ENCODE measurements around the gene OR56A4. TPM values are rescaled to one million over a fixed set of nuclear protein-coding genes. Genes with fewer than 3 reads are reported as not detected.

The OR56A4 gene, protein sequence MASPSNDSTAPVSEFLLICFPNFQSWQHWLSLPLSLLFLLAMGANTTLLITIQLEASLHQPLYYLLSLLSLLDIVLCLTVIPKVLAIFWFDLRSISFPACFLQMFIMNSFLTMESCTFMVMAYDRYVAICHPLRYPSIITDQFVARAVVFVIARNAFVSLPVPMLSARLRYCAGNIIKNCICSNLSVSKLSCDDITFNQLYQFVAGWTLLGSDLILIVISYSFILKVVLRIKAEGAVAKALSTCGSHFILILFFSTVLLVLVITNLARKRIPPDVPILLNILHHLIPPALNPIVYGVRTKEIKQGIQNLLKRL
- not detected for total RNA-seq

DNA sequence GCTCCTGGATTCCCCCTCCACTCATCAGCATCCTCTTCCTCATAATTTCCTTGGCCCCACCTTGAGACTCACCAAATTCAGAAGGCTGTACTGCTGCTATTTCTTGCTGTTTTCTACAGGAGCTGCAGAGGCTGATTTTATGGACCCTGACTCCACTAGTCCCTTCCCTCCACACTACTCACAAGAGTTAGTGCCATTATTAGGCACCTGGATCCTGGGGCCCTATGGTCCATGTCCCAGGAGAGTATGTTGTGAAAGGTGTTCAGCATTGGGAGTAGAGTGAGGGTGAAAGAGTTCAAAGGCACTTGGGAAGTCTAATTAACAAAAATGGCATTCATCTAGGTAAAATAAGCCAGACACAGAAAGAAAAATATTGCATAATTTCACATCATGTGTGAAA lies at the start of gene OR56A4:
OR56A4 (minus strand) TSS at position 101 of the 400 bp plus-strand sequence. CDS start 3,954 bp downstream, outside the sequence.

DNA sequence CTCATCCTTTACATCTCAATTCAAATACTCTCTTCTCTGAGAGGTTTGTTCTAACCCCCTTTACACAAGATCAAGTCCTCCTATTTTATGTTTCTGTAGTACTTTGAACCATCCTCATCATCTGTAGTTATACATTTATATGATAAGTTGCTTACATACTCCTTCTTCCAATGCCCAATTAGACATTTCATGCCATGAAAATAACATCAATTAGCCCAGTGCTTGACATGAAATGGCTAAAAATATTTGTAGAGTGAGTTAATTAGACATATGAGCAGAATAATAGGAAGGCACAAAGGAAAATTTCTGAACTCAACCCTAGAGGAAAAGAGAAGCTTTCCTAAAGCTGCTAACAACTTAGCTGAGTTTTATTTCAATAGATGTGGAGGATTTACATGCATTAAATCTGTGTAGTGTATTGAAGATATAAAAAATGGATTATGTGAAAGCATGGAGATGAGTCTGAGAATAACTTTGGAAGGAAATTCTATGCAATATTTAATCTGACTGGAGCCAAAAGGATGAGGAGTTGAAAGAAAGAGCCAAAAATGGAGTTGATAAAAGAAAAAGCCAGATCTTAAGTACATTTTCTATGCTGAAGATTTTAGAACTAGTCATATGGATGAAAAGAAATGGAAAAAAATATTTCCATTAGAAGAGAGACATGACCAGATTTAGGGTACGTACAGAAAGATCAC lies 24.1 kb upstream of the OR56A4 start, which contains the start of gene OR56A1:
OR56A1 (minus strand) TSS at position 51 of the 698 bp plus-strand sequence. CDS start 3,066 bp downstream, outside the sequence.

DNA sequence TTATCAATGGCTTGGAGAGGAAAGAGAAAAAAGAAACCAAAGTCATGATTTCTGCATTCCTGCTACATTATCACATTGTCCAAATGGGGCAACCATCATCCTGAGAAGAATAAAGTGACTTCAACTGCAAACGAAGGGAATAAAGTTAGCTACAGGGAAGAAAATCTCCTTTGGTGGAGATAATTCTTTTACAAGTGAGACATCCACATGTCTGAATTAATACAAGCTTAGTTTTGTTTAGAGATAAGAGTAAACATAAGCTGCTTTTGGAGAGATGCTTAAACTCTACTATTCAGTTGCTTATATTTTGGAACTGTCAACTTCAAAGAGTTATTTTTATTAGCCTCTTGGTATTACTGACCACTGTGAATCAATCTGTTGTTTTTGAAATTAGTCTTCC lies 19.9 kb downstream of the OR56A4 start, which contains the start of gene OR52L1:
OR52L1 (minus strand) TSS at position 101 of the 400 bp plus-strand sequence; CDS start at position 46, 55 bp downstream.

DNA sequence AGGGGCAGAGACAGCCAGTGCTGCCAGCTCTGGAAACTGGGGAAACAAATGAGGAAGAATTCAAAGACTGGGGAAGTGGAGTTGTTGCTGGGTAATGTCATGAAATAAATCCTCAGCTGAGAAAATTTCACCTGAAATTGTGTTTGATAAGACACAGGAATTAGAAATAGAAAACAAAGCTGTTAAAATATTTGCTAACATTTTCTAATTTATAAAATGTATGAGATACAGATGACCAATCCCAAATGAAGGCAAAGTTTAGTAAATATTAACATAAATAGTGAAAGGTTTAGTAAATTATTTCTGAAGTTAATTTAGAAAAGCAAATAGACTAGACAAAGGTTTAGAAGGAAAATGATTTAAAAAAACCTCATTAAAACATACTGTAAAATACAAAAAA lies 38.4 kb downstream of the OR56A4 start, which contains the start of gene OR56A5:
OR56A5 (minus strand) TSS at position 101 of the 400 bp plus-strand sequence; CDS start at position 101, 0 bp downstream.

Other genes starting within 250 kb of the OR56A4 start
- gene OR52N5, start 223.6 kb downstream of the OR56A4 start, total RNA-seq: not detected
- gene OR52N1, start 215.7 kb downstream of the OR56A4 start, total RNA-seq: not detected
- gene OR52N2, start 198.0 kb downstream of the OR56A4 start, total RNA-seq: not detected
- gene OR52E6, start 165.0 kb downstream of the OR56A4 start, total RNA-seq: not detected
- not detected for gene OR52E8, start 149.3 kb downstream of the OR56A4 start, total RNA-seq
- gene OR52E4, start 126.3 kb downstream of the OR56A4 start, total RNA-seq: not detected
- gene OR52E5, start 113.7 kb downstream of the OR56A4 start, total RNA-seq: not detected
- gene OR56A3, start 64.7 kb downstream of the OR56A4 start, total RNA-seq: not detected
- gene OR56A5, start 38.5 kb downstream of the OR56A4 start, total RNA-seq: not detected
- not detected for gene OR52L1, start 20.0 kb downstream of the OR56A4 start, total RNA-seq
- gene OR56A1, start 23.8 kb upstream of the OR56A4 start, total RNA-seq: not detected
- not detected for gene OR56B4, start 100.7 kb upstream of the OR56A4 start, total RNA-seq
- not detected for gene OR52B2, start 163.4 kb upstream of the OR56A4 start, total RNA-seq
- gene OR52W1, start 192.3 kb upstream of the OR56A4 start, total RNA-seq: not detected
- gene C11orf42, start 198.6 kb upstream of the OR56A4 start, total RNA-seq: not detected
- 10 to 100 TPM; 24.1 to 24.3 TPM for gene FHIP1B, start 227.7 kb upstream of the OR56A4 start, total RNA-seq
- gene CNGA4, start 232.1 kb upstream of the OR56A4 start, total RNA-seq: under 1 TPM in 1 of 2 experiments, not detected in 1; 0.22 TPM